ENCODE results near the gene ANKS1B. TPM values are rescaled to one million over a fixed set of nuclear protein-coding genes. Genes with fewer than 3 reads are reported as not detected.

ANKS1B gene
- total RNA-seq, 4 donors from 2014 or later, result 4.9 to 15.4 (median 9.4) TPM

DNA sequence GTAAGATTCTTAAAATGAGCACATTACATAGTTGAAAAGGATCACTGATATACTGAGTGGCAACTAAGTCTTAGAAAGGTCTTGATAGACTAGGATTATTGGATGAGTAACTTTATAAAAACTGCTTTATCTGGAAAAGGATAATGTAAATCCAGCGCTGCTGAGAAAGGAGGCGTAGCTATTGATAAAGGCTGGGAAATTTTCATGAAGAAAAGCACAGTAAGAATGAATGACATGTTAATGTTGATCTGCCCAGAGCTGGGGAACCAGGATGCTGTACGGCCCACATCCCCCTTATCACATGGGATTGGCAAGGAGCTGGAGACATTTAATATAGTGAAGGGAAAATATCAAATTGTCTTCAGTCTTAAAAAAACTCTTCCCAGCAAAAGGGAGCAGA lies 1165.7 kb downstream of the ANKS1B start:
- no peaks in the 10 kb centered on the region for H3K4me1 ChIP-seq
- DNase-seq (ENCODE audit: low spot score in 2 of 2), result no peak
- no peaks in the 10 kb centered on the region for H3K27me3 ChIP-seq
- TF ChIP-seq EP300 (IDR thresholded peaks at IDR 0.05) (no peak), POLR2A (IDR thresholded peaks at IDR 0.05) (no peak), POLR2AphosphoS5 (IDR thresholded peaks at IDR 0.05) (no peak)
- TF ChIP-seq, protein P1, sequence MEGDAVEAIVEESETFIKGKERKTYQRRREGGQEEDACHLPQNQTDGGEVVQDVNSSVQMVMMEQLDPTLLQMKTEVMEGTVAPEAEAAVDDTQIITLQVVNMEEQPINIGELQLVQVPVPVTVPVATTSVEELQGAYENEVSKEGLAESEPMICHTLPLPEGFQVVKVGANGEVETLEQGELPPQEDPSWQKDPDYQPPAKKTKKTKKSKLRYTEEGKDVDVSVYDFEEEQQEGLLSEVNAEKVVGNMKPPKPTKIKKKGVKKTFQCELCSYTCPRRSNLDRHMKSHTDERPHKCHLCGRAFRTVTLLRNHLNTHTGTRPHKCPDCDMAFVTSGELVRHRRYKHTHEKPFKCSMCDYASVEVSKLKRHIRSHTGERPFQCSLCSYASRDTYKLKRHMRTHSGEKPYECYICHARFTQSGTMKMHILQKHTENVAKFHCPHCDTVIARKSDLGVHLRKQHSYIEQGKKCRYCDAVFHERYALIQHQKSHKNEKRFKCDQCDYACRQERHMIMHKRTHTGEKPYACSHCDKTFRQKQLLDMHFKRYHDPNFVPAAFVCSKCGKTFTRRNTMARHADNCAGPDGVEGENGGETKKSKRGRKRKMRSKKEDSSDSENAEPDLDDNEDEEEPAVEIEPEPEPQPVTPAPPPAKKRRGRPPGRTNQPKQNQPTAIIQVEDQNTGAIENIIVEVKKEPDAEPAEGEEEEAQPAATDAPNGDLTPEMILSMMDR (IDR thresholded peaks at IDR 0.05), result no peak
- no peaks in the 10 kb centered on the region for H3K9me3 ChIP-seq
- no peak overlapping the region for H3K4me3 ChIP-seq
- no peaks in the 10 kb centered on the region for H3K36me3 ChIP-seq
- no peak overlapping the region for H3K27ac ChIP-seq
- WGBS, result 80% methylated on average over 3 of the region's 3 CpGs

DNA sequence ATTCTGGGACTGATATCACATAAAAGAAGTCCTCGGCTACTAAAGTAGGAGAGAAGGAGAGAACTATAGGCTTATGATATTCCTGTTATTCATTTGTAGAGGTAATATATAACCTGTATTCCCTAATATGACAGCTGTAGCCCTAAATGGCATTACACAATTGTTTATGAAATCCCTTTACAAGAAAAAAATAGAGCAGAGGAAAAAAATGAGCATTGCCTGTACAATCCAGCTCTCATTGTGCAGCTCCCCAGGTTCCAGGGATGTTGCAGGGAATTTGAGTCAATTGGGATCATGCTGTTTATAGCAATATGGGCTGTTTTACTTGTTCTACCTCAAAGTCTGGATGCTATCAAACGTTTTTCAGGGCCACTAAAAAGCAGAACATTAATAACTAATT lies 1166.5 kb downstream of the ANKS1B start:
- Histone ChIP-seq H3K27ac (no peak overlapping the region), H3K4me3 (no peak overlapping the region), H3K36me3 (no peaks in the 10 kb centered on the region), H3K27me3 (no peaks in the 10 kb centered on the region), H3K4me1 (no peaks in the 10 kb centered on the region), H3K9me3 (no peaks in the 10 kb centered on the region)
- 55% methylated on average over 2 of the region's 2 CpGs for WGBS
- DNase-seq (ENCODE audit: low spot score in 2 of 2), result no peak
- TF ChIP-seq, protein P1 (IDR thresholded peaks at IDR 0.05), result no peak
- TF ChIP-seq EP300 (IDR thresholded peaks at IDR 0.05) (no peak), POLR2AphosphoS5 (IDR thresholded peaks at IDR 0.05) (no peak)

DNA sequence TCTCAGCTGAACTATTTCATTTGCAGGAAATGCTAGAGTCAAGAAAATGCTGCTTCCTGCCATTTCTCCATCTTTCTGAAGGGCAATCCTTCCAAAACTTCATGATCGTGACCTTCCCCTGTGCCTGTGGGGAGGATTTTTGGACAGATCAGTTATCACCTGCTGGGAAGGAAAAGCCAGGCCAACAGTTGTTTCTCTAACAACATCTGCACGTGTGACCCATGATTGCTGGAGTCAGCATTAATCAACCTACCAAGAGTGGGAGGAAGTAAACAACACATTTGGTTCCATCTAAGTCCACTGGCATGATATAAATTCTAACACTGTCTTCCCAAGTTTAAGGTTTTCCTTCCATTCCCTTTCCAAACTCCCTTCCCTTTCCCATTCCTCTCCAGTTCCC lies 1167.0 kb downstream of the ANKS1B start:
- no peak for DNase-seq (ENCODE audit: low spot score in 2 of 2)
- WGBS, result 44% methylated on average over 2 of the region's 2 CpGs
- Histone ChIP-seq H3K27me3 (no peaks in the 10 kb centered on the region), H3K4me3 (no peak overlapping the region), H3K36me3 (no peaks in the 10 kb centered on the region), H3K9me3 (no peaks in the 10 kb centered on the region), H3K27ac (no peak overlapping the region), H3K4me1 (no peaks in the 10 kb centered on the region)
- no peak for TF ChIP-seq POLR2A (IDR thresholded peaks at IDR 0.05)
- TF ChIP-seq, protein P1 (IDR thresholded peaks at IDR 0.05), result no peak
- no peak for TF ChIP-seq EP300 (IDR thresholded peaks at IDR 0.05)
- no peak for TF ChIP-seq POLR2AphosphoS5 (IDR thresholded peaks at IDR 0.05)

DNA sequence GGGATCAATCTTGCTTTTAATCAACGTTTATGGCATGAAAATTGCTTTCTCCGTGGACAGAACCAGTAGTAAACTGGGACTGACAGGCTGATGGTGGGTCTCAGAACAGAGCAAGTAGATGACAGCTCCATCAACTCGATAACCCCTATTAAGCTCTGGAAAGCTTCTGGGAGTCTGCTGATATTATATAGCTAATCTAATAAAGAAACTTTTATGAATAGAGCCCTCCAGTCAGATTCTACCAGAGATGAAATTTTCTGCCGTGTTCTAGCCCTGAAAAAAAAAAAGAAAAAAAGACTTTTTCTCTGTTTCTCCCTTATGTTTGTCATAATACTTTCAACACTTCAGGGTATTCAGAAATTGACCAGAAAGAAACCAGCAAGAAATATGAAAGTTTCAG lies 1168.0 kb downstream of the ANKS1B start:
- Histone ChIP-seq H3K4me3 (no peak overlapping the region), H3K4me1 (no peaks in the 10 kb centered on the region), H3K27ac (no peak overlapping the region), H3K36me3 (no peaks in the 10 kb centered on the region), H3K9me3 (no peaks in the 10 kb centered on the region), H3K27me3 (no peaks in the 10 kb centered on the region)
- no peak for TF ChIP-seq POLR2AphosphoS5 (IDR thresholded peaks at IDR 0.05)
- TF ChIP-seq, protein P1 (IDR thresholded peaks at IDR 0.05), result no peak
- TF ChIP-seq EP300 (IDR thresholded peaks at IDR 0.05), result no peak
- TF ChIP-seq POLR2A (IDR thresholded peaks at IDR 0.05), result no peak
- no peak for DNase-seq (ENCODE audit: low spot score in 2 of 2)
- 71% methylated on average over 4 of the region's 4 CpGs for WGBS

DNA sequence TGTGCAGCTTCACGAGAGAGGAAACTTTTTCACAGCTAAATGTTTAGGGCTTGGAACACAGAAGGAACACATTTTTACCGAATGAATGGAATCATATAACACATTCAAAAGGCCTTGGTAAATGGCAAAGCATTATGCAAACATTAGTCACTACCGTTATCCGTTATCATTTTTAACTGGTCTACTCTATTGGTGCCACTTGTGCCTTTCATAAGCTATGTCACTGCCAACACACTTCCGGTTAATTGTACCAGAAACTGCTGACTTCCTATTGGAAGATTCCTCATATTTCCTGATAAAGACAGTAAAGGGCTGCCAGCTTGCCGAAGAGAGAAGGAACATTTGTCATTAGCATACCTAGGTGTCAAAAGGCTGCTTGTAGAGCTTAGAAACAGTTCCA lies 1170.5 kb downstream of the ANKS1B start:
- H3K9me3 ChIP-seq, result no peaks in the 10 kb centered on the region
- H3K27ac ChIP-seq, result no peak overlapping the region
- no peak for DNase-seq (ENCODE audit: low spot score in 2 of 2)
- WGBS, result 68% methylated on average over 6 of the region's 6 CpGs
- H3K27me3 ChIP-seq, result no peaks in the 10 kb centered on the region
- H3K4me3 ChIP-seq, result no peak overlapping the region
- H3K4me1 ChIP-seq, result no peaks in the 10 kb centered on the region
- TF ChIP-seq, protein P1 (IDR thresholded peaks at IDR 0.05), result no peak
- TF ChIP-seq POLR2A (IDR thresholded peaks at IDR 0.05) (no peak), POLR2AphosphoS5 (IDR thresholded peaks at IDR 0.05) (no peak), EP300 (IDR thresholded peaks at IDR 0.05) (no peak)
- no peaks in the 10 kb centered on the region for H3K36me3 ChIP-seq

Measured in suprapubic skin (tissue), 4 donors.